Measurements from ENCODE around the gene MAGEF1. TPM values are rescaled to one million over a fixed set of nuclear protein-coding genes. Genes with fewer than 3 reads are reported as not detected.
"Not testable (repeated sequence)": the region's sequence is repeated elsewhere in the genome, so short reads cannot be mapped to it uniquely, and the experiment has no call there.

Gene MAGEF1
- total RNA-seq, 2 donors from 2014 or later, result 19.4 to 24.5 TPM

DNA sequence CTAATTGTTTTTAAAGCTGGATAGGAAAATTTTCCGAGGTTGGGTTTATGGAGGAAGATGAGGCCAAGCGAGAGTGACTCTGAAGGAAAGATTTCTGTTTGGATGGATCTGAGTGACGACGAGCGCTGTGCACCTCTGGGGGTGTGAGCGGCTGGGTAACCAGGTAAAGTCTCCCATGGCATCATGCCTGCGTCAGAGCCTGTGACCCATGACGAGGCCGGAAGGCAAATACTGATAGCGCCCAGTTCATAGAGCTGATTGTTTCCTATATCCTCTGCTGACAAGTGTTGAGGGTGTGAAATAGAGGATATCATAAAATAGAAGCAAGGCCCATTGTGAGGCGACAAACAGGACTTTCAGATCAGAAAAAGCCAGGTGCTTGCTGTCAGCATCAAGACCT is 33.7 kb upstream of the MAGEF1 start:
- ATAC-seq (no peak), DNase-seq (no peak)

GRCh38 chr3:184743248-184743647 is 31.4 kb upstream of the MAGEF1 start:
- ATAC-seq, result no peak
- intact Hi-C loops (cut with DNase I), result no loop called here
- DNase-seq, result no peak

More for the DNA sequence above, 33.7 kb upstream of the MAGEF1 start:
- intact Hi-C loops (cut with DNase I), result no loop called here

DNA sequence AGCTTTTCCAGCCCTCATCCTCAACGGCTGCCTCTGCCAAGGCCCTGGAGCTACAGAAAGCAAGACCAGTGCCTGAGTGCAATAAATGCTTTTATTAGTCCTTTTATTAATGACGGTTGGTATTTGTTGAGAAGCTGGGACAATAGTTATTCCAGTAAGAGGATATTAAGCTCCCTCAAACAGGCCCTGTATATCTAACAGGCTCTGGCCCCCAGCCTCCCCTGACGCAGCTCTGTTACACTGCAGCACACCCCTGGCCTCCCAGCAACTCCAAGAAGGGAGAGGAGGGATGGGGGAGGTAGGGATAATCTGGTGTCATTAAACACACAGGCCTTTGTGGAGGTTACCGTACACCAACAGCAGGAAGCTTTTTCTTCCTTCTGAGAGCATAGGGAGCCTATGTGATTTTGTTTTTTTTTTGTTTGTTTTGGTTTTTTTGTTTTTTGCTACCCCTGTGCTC is 30.8 kb upstream of the MAGEF1 start:
- no peak for DNase-seq
- ATAC-seq, result no peak
- intact Hi-C loops (cut with DNase I), result no loop called here

DNA sequence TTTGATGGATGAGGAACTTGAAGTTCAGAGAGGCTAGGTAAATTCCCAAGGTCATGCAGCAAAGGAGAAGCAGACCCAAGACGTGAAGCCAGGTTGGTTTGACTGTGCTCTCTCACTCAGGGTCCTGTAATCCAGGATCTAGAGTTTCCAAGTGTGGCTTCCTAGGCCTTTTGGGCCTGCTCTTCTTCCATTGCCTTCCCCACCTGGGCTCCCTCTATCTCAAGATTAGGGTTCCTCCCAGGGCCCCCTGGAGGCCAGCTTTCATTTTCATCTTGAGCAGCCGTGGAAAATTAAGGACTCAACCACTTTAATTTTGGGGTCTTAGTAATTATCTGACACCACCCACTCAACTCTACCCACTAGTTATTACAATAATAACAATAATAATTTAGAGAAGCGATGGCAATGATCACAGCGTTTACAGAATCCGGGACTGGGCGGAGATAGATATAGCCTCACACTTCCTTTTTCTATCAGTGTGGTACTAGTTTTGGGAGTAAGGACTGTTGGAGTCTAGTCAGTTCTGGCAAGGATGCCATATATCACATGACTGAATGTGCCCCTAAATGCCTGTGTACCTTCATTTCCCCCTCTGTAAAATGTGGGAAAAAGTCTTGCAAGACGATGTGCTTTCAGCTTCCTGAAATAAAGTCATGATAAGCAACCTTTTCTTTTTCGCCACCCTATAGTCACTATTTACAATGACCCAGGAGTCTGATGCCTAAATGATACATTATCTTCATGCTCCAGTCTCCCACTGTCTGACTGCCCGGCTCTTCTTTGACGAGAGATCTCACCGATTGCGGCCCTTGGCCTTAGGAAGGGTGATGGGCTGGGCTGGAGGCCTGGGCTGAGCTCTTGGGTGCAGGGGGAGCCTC is 30.2 kb upstream of the MAGEF1 start:
- DNase-seq (no peak), ATAC-seq (no peak)
- intact Hi-C loops (cut with DNase I), result no loop called here

DNA sequence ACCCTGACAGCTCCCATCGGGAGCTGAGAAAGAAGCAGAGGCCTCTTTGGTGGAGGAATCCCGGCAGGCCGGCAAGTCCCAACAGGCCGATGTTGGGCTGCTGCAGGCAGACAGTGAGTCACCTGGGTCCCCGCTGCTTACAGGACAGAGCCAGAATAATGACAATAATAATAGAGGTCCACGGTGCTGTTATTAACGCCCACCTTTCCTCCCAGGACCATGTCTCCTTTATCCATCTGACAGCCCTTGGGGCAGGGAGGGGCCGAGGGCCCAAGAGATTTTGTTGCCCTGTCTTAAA is 29.3 kb upstream of the MAGEF1 start:
- intact Hi-C loops (cut with DNase I), result no loop called here
- ATAC-seq (no peak), DNase-seq (no peak)

- DNase-seq, result no peak
- intact Hi-C loops (cut with DNase I), result no loop called here
- ATAC-seq, result peak in 1 of 2 donors; percentile 21
Observed at GRCh38 chr3:184740509-184741258, 28.8 kb upstream of the MAGEF1 start.

- intact Hi-C loops (cut with DNase I), result no loop called here
- DNase-seq (no peak), ATAC-seq (no peak)
Observed at GRCh38 chr3:184739594-184740505, 28.0 kb upstream of the MAGEF1 start.

DNA sequence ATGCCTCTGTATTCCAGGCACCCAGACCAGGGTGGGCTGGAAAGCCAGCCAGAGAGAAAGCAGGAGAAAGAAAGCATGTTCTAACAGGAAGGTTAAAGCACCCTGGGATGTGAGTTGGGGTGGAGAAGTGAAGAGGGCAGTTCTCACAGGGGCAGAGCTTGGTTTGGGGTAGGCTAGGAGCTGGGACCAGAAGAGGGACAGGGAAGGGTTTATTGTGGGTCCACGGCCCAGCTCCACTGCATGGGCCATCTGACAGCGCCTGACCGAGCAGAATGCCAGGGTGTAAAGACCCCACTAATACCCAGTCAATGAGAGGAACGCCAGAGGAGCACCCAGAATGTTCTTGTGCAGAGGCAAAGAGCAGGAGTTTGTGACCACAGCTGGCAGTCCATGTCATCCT is 27.1 kb upstream of the MAGEF1 start:
- intact Hi-C loops (cut with DNase I), result no loop called here
- ATAC-seq (no peak), DNase-seq (no peak)

DNA sequence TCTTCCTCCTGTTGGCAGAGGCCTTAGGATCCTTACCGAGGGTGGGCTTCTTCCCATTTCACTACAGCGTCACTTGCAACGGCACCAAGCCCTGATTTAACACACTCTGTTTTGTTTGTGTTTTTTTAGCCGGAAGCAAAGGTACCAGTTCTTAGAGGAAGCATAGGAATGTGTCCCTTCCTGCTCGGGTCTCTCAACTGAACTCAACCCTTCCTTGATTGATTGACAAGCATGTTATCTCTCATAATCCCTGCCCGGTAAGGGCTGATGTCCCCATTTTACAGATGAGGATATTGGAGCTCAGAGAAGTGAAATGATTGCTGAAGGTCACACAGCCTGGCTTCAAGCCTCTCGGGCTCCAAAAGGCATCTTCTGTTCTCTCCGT is 26.6 kb upstream of the MAGEF1 start:
- no peak for ATAC-seq
- intact Hi-C loops (cut with DNase I), result no loop called here
- no peak for DNase-seq

GRCh38 chr3:184737641-184738505 is 26.0 kb upstream of the MAGEF1 start:
- intact Hi-C loops (cut with DNase I), result no loop called here
- no peak for DNase-seq
- peak; percentile 52 to 85 for ATAC-seq

DNA sequence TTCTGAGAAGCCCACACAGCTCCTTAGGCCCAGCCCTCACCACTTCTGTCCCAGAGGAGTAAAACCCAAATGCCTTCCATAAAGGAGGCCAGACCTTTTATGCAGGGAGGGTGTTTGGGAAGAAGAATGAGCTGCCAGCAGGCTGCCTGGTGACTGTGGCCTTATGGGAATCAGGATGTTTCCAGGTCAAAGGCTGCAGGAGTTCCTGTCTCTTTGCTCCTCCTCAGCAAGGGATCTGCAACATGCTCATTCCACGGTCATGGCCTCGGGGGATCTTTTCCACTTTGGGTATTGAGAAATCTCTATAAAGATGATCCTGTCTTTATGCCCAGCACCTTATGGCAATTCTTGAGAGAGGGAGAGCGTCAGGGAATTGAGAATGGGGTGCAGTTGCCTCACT is 25.2 kb upstream of the MAGEF1 start:
- no peak for DNase-seq
- no peak for ATAC-seq
- intact Hi-C loops (cut with DNase I), result no loop called here

DNA sequence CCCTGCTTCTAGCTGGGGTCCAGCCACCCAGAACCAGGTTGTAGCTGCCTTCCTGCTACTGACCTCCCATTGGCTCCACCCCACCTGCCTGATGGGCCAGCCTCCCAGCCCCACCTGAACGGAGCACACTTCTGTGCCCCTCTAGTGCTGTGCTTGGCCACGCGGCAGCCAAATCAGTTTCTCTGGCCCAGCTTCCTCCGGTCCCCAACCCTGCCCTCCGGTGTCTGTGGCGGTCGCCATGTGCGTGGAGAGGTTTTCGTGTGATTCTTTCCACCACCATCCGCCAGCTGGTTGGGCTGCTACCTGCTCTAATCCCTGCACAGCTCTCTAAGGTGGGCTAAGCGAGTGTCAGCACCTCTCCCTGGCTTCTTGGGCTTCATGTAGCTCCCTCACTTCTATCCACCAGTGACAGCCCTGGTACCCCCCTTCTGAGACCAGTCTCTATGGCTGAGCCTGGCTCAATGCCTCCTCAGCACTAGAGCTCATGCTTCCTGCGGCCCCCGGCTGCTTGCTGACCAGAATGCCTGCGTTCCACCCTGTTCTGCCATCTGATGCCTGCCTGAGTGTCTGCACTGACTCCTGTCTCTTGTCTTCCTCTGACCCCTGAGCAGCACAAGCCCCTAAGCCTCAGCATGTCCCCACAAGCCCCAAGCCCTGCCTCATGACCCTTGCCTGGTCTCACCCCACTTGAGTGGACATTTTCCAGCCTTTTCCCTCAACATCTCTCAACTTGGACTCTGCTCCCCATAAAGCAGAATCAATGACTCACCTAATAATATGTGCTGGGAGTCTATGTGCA is 23.2 kb upstream of the MAGEF1 start:
- DNase-seq, result no peak
- ATAC-seq, result no peak
- intact Hi-C loops (cut with DNase I), result no loop called here

- no peak for DNase-seq
- no peak for ATAC-seq
- intact Hi-C loops (cut with DNase I), result no loop called here
Observed at GRCh38 chr3:184733971-184734608, 22.2 kb upstream of the MAGEF1 start.

- intact Hi-C loops (cut with DNase I), result no loop called here
Observed at GRCh38 chr3:184733181-184733580, 21.3 kb upstream of the MAGEF1 start.

DNA sequence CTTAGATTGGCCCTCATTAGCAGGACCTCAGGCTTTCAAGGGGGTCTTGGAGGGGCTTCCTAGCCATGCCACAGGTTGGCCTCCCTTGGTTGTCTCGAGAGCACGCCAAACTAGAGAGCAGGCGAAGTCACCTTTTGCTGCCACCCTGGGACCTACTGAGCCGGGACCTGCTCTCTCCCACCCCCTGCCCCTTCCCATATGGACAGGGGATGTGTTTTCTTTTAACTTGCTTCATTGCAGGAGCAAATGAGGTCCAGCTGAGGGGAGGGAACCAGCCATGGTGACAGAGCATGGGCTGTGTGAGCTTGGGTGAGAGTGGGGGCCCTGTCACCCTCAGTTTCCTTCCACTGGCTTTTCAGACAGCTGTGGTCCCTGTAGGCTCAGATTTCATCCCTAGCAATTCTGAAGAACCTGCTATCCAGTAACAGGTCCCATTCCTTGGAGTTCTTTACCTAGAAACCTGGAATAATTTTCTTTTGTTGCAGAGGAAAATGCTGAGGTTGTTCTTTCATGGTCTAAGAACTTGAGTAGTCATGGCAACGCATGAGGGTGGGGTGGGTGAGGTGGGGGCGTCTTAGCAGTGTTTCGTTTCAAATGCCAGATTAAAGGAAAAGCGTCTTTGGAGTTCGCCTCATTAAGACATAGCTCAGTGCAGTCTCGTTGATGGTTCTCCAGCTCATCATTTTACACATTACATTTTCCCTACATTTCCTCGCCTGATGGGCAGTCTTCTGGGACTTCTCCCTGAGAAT is 20.1 kb upstream of the MAGEF1 start:
- DNase-seq, result no peak
- ATAC-seq, result no peak
- intact Hi-C loops (cut with DNase I), result no loop called here

More at GRCh38 chr3:184733181-184733580, 21.3 kb upstream of the MAGEF1 start:
- no peak for ATAC-seq
- DNase-seq, result no peak

- ATAC-seq (no peak), DNase-seq (no peak)
- intact Hi-C loops (cut with DNase I), result no loop called here
Observed at GRCh38 chr3:184730924-184731323, 19.1 kb upstream of the MAGEF1 start.

GRCh38 chr3:184729154-184729553 is 17.3 kb upstream of the MAGEF1 start:
- intact Hi-C loops (cut with DNase I); DNase-seq; ATAC-seq: not testable (repeated sequence)
